ENCODE data around the gene CLOCK.

CLOCK gene

DNA sequence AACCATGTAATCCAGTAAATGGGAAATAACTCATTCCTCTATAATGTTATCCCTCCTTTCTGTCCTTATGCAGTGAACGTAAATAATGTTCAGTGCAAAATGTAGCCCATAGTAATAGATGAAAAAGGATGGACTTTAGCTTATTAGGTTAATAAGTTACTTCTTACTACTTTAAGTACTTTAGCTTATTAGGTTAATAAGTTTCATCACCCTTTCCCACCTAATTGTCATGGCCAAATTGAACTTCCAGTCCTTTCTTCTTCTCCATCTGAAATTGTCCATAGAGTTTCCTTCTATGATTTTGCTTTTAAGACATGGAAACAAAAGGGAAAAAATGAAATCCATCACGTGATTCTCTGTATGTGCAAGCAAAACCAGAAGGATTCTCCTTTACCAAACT, 166.1 kb downstream of the CLOCK start:
- no peak for DNase-seq (ENCODE audit: low spot score)

GRCh38 chr4:55378617-55379467, 167.9 kb downstream of the CLOCK start:
- DNase-seq (ENCODE audit: low spot score): no peak
